ENCODE measurements around the gene ITIH1. TPM values are rescaled to one million over a fixed set of nuclear protein-coding genes. Genes with fewer than 3 reads are reported as not detected.

Gene ITIH1
- total and polyA plus RNA-seq, 2 of the 4 experiments (the other 2 are of a cell fraction), result not detected

DNA sequence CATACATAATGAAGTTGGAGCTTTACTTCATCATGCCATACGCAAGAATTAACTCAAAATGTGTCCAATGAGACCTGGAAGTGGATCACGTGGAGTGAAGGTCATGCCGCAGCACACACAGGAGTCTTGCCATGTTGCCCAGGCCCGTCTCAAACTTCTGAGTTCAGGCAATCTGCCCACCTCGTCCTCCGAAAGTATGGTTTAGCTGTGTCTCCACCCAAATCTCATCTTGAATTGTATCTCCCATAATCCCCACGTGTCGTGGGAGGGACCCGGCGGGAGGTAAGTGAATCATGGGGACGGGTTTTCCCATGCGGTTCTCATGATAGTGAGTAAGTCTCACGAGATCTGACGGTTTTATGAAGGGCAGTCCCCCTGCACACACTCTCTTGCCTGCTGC lies 45.8 kb upstream of the ITIH1 start:
- H4K20me1 ChIP-seq (ENCODE audit: insufficient read depth, low read length), result no peaks in the 10 kb centered on the region
- no peaks in the 10 kb centered on the region for H3K27me3 ChIP-seq (ENCODE audit: control insufficient read depth, insufficient read depth, low read length)
- no peaks in the 10 kb centered on the region for H3K9me1 ChIP-seq (ENCODE audit: insufficient read depth, low read length)
- no peak for ATAC-seq (ENCODE audit: low read depth)
- H3K4me2 ChIP-seq (ENCODE audit: low read depth, low read length), result no peak overlapping the region
- no peak overlapping the region for H3K18ac ChIP-seq (ENCODE audit: low read depth, low read length)
- intact Hi-C loops (cut with micrococcal nuclease), result no loop called here
- ChIA-PET POLR2A (ENCODE audit: unreplicated experiment) (no interaction called here), CTCF (no interaction called here)
- no peak overlapping the region for H3K14ac ChIP-seq (replicated peaks; ENCODE audit: low read depth, low read length)
- no peak overlapping the region for H3K27ac ChIP-seq (ENCODE audit: insufficient read depth, low read length)
- BruUV-seq (replicated peaks), result no TSS peak
- H2AK5ac ChIP-seq (ENCODE audit: low read depth, low read length), result no peak overlapping the region
- dilution Hi-C loops (cut with HindIII; ENCODE audit: low sequenced_read_pairs, unreplicated experiment), result no loop called here
- H2BK15ac ChIP-seq (ENCODE audit: low read depth, low read length), result no peak overlapping the region
- H3K23ac ChIP-seq (ENCODE audit: low read depth, low read length), result no peak overlapping the region
- no peak overlapping the region for H4K91ac ChIP-seq (ENCODE audit: insufficient read depth, low read depth, low read length)
- no peak for TF ChIP-seq NFE2L2 (IDR thresholded peaks at IDR 0.05; ENCODE audit: low read depth, low read length)
- no peak for TF ChIP-seq CEBPB (IDR thresholded peaks at IDR 0.05; ENCODE audit: low read depth, low read length)
- no peak for TF ChIP-seq RAD21 (IDR thresholded peaks at IDR 0.05; ENCODE audit: low read length)
- no peak for TF ChIP-seq MAFK (IDR thresholded peaks at IDR 0.05; ENCODE audit: low read depth, low read length)
- WGBS, 2 experiments (ENCODE audit: extremely low coverage in 2 of 2, insufficient read length in 1 of 2), result 93% methylated on average over 11 of the region's 14 CpGs; no CpG with 5 or more reads in 1 of the 2 experiments
- no peak overlapping the region for H3K9ac ChIP-seq (ENCODE audit: low read depth, low read length)
- no peak overlapping the region for H3K56ac ChIP-seq (ENCODE audit: extremely low read depth, insufficient read depth, low read length)
- H2AFZ ChIP-seq (replicated peaks; ENCODE audit: low read length, poor library complexity), result no peak overlapping the region
- H2BK20ac ChIP-seq (ENCODE audit: low read depth, low read length), result no peak overlapping the region
- in situ Hi-C loops (cut with MboI; ENCODE audit: low sequenced_read_pairs), result no loop called here
- H2BK120ac ChIP-seq (ENCODE audit: low read depth, low read length), result no peak overlapping the region
- peaks cover 20% of the 10 kb centered on the region for H3K36me3 ChIP-seq (ENCODE audit: control insufficient read depth, insufficient read depth, low read length)
- H4K5ac ChIP-seq (ENCODE audit: low read depth, low read length), result no peak overlapping the region
- DNase-seq, result no peak
- H4K8ac ChIP-seq (ENCODE audit: low read depth in 2 of 2, low read length in 2 of 2), result no peak overlapping the region
- peaks cover 5% of the 10 kb centered on the region; the same call in 1 of the 2 replicates for H3K9me3 ChIP-seq (ENCODE audit: control insufficient read depth, insufficient read depth, low read length)
- no peaks in the 10 kb centered on the region for H3K79me1 ChIP-seq (ENCODE audit: low read depth in 1 of 2, low read length in 2 of 2)
- H3K4ac ChIP-seq (ENCODE audit: low read depth, low read length), result no peak overlapping the region
- H3K4me3 ChIP-seq (ENCODE audit: insufficient read depth, low read depth, low read length), result no peak overlapping the region
- H2BK5ac ChIP-seq (ENCODE audit: low read depth, low read length, poor library complexity, severe bottlenecking), result no peak overlapping the region
- H3K4me1 ChIP-seq (ENCODE audit: control insufficient read depth, insufficient read depth, low read length), result no peaks in the 10 kb centered on the region
- no peak overlapping the region for H2AK9ac ChIP-seq (replicated peaks; ENCODE audit: low read depth, low read length, poor library complexity)

Data from IMR-90 (cell line).